Subcutaneous abdominal adipose tissue (tissue), 5 donors: ENCODE data around the gene NRXN2.

ENCODE experiments used
- H3K27ac ChIP-seq: one replicate; pipeline ENCODE4 v1.7.0; 2013; ENCODE audit warnings: low read depth, mild to moderate bottlenecking, inconsistent platforms, low read length, moderate library complexity
- H3K27me3 ChIP-seq, 5 donors: one replicate each; pipeline ENCODE4 v1.7.0; 2013; ENCODE audit warnings: low read length in 5 of 5, inconsistent platforms in 1 of 5; ENCODE audit not compliant: control insufficient read depth in 5 of 5, insufficient read depth in 4 of 5
- H3K36me3 ChIP-seq, 5 donors: one replicate each; pipeline ENCODE4 v1.7.0; 2013; ENCODE audit warnings: low read length in 5 of 5; ENCODE audit not compliant: control insufficient read depth in 5 of 5, insufficient read depth in 5 of 5
- H3K4me1 ChIP-seq, 5 donors: one replicate each; pipeline ENCODE4 v1.7.0; 2013; ENCODE audit warnings: low read length in 5 of 5, mild to moderate bottlenecking in 3 of 5, moderate library complexity in 1 of 5; ENCODE audit not compliant: control insufficient read depth in 5 of 5, insufficient read depth in 5 of 5
- H3K4me3 ChIP-seq, 5 donors: one replicate each; pipeline ENCODE4 v1.7.0; 2013; ENCODE audit warnings: low read length in 5 of 5, low read depth in 1 of 5
- H3K9ac ChIP-seq, 5 donors: one replicate each; pipeline ENCODE4 v1.7.0; 2013; ENCODE audit warnings: low read length in 5 of 5, mild to moderate bottlenecking in 4 of 5, moderate library complexity in 3 of 5
- H3K9me3 ChIP-seq, 5 donors: one replicate each; pipeline ENCODE4 v1.7.0; 2013; ENCODE audit warnings: low read length in 5 of 5; ENCODE audit not compliant: control insufficient read depth in 5 of 5
- donor health status: healthy.
- donor health status: healthy.
- donor health status: healthy.
- donor health status: healthy.
- donor health status: healthy.

NRXN2 gene

GRCh38 chr11:64654958-64655541, 67.9 kb downstream of the NRXN2 start:
- peaks cover 6 to 66% (median 44%) of the 10 kb centered on the region in 5 donors for H3K4me1 ChIP-seq
- H3K9me3 ChIP-seq = no peaks in the 10 kb centered on the region
- H3K27me3 ChIP-seq = peaks cover 0 to 9% (median 0%) of the 10 kb centered on the region in 5 donors
- peak overlapping the region in 1 of 5 donors; percentile 36 for H3K9ac ChIP-seq
- no peak overlapping the region for H3K27ac ChIP-seq
- no peak overlapping the region for H3K4me3 ChIP-seq
- no peaks in the 10 kb centered on the region for H3K36me3 ChIP-seq

GRCh38 chr11:64654439-64654838, 68.6 kb downstream of the NRXN2 start:
- Histone ChIP-seq H3K36me3 (no peaks in the 10 kb centered on the region), H3K4me3 (no peak overlapping the region), H3K9me3 (no peaks in the 10 kb centered on the region), H3K27me3 (peaks cover 0 to 13% (median 0%) of the 10 kb centered on the region in 5 donors), H3K4me1 (peaks cover 5 to 60% (median 39%) of the 10 kb centered on the region in 5 donors), H3K27ac (no peak overlapping the region), H3K9ac (no peak overlapping the region)

GRCh38 chr11:64653388-64653973, 69.5 kb downstream of the NRXN2 start:
- Histone ChIP-seq H3K36me3 (no peaks in the 10 kb centered on the region), H3K4me1 (peaks cover 4 to 52% (median 39%) of the 10 kb centered on the region in 5 donors), H3K27ac (no peak overlapping the region), H3K9me3 (no peaks in the 10 kb centered on the region), H3K27me3 (peaks cover 0 to 16% (median 0%) of the 10 kb centered on the region in 5 donors), H3K9ac (no peak overlapping the region), H3K4me3 (no peak overlapping the region)

DNA sequence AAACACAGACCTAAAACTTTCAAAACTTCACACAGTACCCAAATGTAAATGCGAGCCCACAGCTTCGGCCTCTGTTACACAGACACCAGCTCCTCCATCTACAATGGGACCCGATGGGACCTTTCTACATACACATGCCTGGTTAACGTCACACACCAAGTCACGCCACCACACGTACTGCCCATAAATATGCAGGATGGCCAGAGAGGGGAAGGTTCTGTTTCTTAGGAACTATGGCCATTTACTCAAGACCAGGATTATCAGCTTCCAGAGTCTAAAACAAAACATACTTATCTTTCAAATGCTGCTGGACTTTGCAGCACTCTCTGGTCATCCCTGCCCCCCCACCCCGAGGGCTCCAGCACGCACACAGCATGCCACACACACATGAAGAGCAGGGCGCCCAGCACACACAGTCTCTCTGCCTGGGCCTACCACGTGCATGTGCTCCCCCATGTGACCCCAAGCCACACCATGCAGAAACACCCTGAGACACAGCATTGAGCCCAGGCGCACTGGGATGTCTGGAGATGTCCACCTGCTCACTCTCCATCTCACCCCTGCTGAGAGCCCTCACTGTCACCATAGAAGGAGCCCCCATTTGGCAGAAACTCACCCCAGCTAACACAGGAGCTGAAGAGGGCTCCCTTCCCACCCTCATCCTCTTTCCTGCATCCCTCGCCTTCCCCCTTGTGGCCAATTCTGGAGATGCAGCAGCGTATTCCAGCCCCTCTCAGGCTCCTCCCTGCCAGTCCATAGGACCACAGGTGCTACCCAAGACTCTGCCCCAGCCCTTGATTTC, 70.2 kb downstream of the NRXN2 start:
- Histone ChIP-seq H3K27ac (no peak overlapping the region), H3K9me3 (no peaks in the 10 kb centered on the region), H3K4me3 (no peak overlapping the region), H3K36me3 (no peaks in the 10 kb centered on the region), H3K9ac (no peak overlapping the region), H3K4me1 (peaks cover 4 to 52% (median 39%) of the 10 kb centered on the region in 5 donors), H3K27me3 (peaks cover 0 to 19% (median 0%) of the 10 kb centered on the region in 5 donors)

GRCh38 chr11:64650923-64651523, 72.0 kb downstream of the NRXN2 start:
- Histone ChIP-seq H3K4me3 (no peak overlapping the region), H3K9ac (no peak overlapping the region), H3K36me3 (no peaks in the 10 kb centered on the region), H3K27me3 (peaks cover 0 to 20% (median 4%) of the 10 kb centered on the region in 5 donors), H3K9me3 (no peaks in the 10 kb centered on the region), H3K4me1 (peaks cover 2 to 41% (median 30%) of the 10 kb centered on the region in 5 donors), H3K27ac (no peak overlapping the region)

DNA sequence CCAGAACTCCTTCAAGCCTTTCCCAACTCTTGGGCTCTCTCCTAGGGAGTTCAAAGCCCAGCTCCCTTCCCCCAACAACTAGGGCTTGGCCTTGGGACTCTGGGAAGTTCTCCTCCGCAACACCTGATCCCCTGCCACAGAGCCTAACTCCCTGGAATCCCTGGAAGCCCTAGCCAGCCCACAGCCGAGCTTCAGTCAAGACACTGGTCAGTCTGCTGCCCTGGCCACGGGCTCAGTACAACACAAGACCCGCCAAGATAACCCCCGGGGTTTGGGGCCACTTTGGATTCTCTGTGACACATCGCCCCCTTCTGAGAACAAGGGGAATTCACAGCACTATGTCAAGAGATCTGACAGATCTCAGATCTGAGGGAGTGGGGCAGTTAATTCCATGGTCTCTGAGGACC, 73.7 kb downstream of the NRXN2 start:
- Histone ChIP-seq H3K27ac (no peak overlapping the region), H3K4me1 (peaks cover 0 to 24% (median 13%) of the 10 kb centered on the region in 5 donors), H3K27me3 (peaks cover 3 to 28% (median 13%) of the 10 kb centered on the region in 5 donors), H3K4me3 (no peak overlapping the region), H3K36me3 (no peaks in the 10 kb centered on the region), H3K9me3 (no peaks in the 10 kb centered on the region), H3K9ac (no peak overlapping the region)

- H3K36me3 ChIP-seq = no peaks in the 10 kb centered on the region
- peaks cover 0 to 21% (median 10%) of the 10 kb centered on the region in 5 donors for H3K4me1 ChIP-seq
- no peak overlapping the region for H3K4me3 ChIP-seq
- H3K27me3 ChIP-seq = peaks cover 7 to 33% (median 18%) of the 10 kb centered on the region in 5 donors
- no peak overlapping the region for H3K27ac ChIP-seq
- no peaks in the 10 kb centered on the region for H3K9me3 ChIP-seq
- H3K9ac ChIP-seq = no peak overlapping the region
These were observed 74.4 kb downstream of the NRXN2 start for GRCh38 chr11:64648551-64648950.

DNA sequence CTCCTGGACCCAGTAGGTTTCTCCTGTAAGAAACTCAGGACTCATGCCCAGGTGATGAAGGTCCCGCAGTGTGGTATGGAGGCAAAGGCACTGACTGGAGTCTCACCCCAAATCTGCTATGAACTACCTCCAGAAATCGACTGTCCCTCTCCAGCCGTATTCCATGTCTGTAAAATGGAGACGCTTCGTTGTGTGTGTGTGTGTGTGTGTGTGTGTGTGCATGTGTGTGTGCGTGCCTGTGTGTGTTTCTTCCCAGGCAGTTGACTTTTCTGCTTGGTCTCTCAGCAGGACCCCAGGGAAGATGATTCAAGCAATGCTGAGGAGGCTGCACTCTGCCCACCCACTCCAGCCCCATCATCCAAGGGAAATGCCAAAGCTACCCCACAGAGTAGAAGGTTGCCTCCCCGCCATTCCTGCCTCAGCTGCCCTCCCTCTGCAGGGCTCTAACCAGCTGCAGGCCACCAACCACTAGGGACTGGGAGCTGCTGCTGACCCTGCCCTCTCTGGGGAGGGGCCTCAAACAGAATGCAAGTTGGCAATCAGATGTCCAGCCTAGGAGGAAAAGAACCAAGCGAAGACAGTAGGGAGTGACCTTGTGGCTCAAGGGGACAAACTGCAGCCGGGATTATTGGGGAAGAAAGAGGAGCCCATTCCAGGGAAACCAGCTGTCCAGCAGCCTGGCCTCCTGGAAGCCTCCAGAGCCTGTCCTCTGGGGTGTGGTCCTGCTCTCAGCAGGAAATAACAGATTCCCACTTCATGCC, 75.8 kb downstream of the NRXN2 start:
- Histone ChIP-seq H3K9ac (no peak overlapping the region), H3K4me1 (peaks cover 0 to 7% (median 5%) of the 10 kb centered on the region in 5 donors), H3K27ac (no peak overlapping the region), H3K27me3 (peaks cover 9 to 35% (median 24%) of the 10 kb centered on the region in 5 donors), H3K9me3 (no peaks in the 10 kb centered on the region), H3K36me3 (no peaks in the 10 kb centered on the region), H3K4me3 (no peak overlapping the region)

GRCh38 chr11:64644647-64645275, 78.2 kb downstream of the NRXN2 start:
- Histone ChIP-seq H3K4me3 (no peak overlapping the region), H3K27ac (no peak overlapping the region), H3K27me3 (peaks cover 27 to 49% (median 44%) of the 10 kb centered on the region in 5 donors), H3K9ac (no peak overlapping the region), H3K9me3 (no peaks in the 10 kb centered on the region), H3K36me3 (no peaks in the 10 kb centered on the region), H3K4me1 (peaks cover 2 to 5% (median 3%) of the 10 kb centered on the region in 5 donors)
